ENCODE results near the gene SLC6A3.
"Not testable (repeated sequence)": the region's sequence is repeated elsewhere in the genome, so short reads cannot be mapped to it uniquely, and the experiment has no call there.

Gene SLC6A3

DNA sequence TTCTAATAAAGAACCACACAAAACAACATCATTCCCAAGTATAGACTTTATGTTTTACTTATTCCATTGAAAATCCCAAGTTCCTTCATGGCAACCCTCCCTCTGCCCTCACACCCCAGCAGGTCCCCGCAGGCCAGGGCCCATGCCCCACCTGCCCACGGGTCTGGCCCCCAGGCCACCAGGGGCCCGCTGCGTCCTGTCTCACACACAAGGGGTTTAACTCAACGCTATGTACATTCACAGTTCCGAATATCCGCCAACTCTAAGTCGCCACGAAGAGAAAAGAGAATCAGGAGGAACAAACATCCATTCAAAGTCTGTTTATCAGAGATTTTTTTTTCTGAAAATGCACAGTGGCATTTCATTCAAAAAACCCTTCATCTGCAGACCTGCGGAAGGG lies 16.2 kb upstream of the SLC6A3 start:
- peaks cover 8% of the 10 kb centered on the region; the same call in 1 of the 2 replicates for H3K36me3 ChIP-seq (ENCODE audit: insufficient read depth)

DNA sequence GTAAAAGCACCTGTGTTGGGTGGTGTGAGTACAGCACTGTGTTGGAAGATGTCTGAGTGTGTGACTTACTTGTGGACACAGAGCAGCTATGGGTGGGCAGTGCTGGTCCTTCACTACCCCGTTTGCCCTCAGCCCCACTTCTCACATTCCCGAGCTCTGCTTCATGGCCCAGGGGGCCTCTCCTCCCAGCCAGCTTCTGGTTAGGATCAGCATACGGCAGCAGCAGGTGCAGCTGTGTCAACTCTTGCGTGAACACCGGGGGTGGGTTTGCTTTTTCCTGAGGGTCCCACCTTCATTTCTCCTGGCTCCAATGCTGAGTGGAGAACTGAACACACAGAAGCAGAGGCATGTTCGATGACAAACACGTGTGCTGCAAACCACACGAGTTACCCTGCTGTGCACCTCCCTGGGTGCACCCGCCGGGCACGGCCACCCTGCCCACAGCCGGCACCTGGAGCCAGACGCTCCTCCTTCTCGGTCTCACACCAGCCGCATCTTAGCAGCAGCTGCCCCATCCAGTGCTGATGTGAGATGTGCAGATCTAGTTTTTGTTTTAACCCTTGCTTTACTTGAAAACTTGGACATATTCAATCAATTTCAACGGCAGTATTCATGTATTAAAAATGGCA lies 14.9 kb upstream of the SLC6A3 start:
- peaks cover 4% of the 10 kb centered on the region for H3K4me1 ChIP-seq (ENCODE audit: low read depth, poor library complexity, severe bottlenecking)
- H3K9ac ChIP-seq, result no peak overlapping the region
- H3K4me2 ChIP-seq, result no peak overlapping the region
- no peaks in the 10 kb centered on the region for H3K79me2 ChIP-seq (ENCODE audit: insufficient read depth, low read depth)
- peaks cover 8% of the 10 kb centered on the region; the same call in 1 of the 2 replicates for H3K36me3 ChIP-seq (ENCODE audit: insufficient read depth)
- TF ChIP-seq, protein P1, sequence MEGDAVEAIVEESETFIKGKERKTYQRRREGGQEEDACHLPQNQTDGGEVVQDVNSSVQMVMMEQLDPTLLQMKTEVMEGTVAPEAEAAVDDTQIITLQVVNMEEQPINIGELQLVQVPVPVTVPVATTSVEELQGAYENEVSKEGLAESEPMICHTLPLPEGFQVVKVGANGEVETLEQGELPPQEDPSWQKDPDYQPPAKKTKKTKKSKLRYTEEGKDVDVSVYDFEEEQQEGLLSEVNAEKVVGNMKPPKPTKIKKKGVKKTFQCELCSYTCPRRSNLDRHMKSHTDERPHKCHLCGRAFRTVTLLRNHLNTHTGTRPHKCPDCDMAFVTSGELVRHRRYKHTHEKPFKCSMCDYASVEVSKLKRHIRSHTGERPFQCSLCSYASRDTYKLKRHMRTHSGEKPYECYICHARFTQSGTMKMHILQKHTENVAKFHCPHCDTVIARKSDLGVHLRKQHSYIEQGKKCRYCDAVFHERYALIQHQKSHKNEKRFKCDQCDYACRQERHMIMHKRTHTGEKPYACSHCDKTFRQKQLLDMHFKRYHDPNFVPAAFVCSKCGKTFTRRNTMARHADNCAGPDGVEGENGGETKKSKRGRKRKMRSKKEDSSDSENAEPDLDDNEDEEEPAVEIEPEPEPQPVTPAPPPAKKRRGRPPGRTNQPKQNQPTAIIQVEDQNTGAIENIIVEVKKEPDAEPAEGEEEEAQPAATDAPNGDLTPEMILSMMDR (conservative IDR thresholded peaks at IDR 0.05; ENCODE audit: low read depth, low read length), result no peak
- no peaks in the 10 kb centered on the region for H3K27me3 ChIP-seq (ENCODE audit: insufficient read depth, low read depth)
- no peak overlapping the region for H3K4me3 ChIP-seq (IDR thresholded peaks at IDR 0.05; ENCODE audit: insufficient read depth, low read depth, low read length)
- no peaks in the 10 kb centered on the region for H4K20me1 ChIP-seq (ENCODE audit: insufficient read depth)
- no peak overlapping the region for H3K27ac ChIP-seq
- H2AFZ ChIP-seq (ENCODE audit: low read depth), result no peak overlapping the region

More for the DNA sequence above, 16.2 kb upstream of the SLC6A3 start:
- H3K79me2 ChIP-seq (ENCODE audit: insufficient read depth, low read depth), result no peaks in the 10 kb centered on the region
- no peak overlapping the region for H3K9ac ChIP-seq
- H2AFZ ChIP-seq (ENCODE audit: low read depth), result no peak overlapping the region
- H3K4me1 ChIP-seq (ENCODE audit: low read depth, poor library complexity, severe bottlenecking), result peaks cover 4% of the 10 kb centered on the region
- no peak overlapping the region for H3K27ac ChIP-seq
- H3K27me3 ChIP-seq (ENCODE audit: insufficient read depth, low read depth), result no peaks in the 10 kb centered on the region
- no peak overlapping the region for H3K4me3 ChIP-seq (IDR thresholded peaks at IDR 0.05; ENCODE audit: insufficient read depth, low read depth, low read length)
- H4K20me1 ChIP-seq (ENCODE audit: insufficient read depth), result no peaks in the 10 kb centered on the region
- TF ChIP-seq, protein P1 (conservative IDR thresholded peaks at IDR 0.05; ENCODE audit: low read depth, low read length), result no peak
- H3K4me2 ChIP-seq, result no peak overlapping the region

DNA sequence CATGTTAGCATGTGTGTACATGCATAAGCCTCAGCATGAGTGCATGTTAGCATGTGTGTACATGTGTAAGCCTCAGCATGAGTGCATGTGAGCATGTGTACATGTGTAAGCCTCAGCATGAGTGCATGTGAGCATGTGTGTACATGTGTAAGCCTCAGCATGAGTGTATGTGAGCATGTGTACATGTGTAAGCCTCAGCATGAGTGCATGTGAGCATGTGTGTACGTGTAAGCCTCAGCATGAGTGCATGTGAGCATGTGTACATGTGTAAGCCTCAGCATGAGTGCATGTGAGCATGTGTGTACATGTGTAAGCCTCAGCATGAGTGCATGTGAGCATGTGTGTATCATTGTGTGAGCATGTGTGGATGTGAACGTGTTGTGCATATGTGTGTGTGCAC lies 14.2 kb upstream of the SLC6A3 start:
- not testable (repeated sequence) for H4K20me1 ChIP-seq (ENCODE audit: insufficient read depth); H3K27me3 ChIP-seq (ENCODE audit: insufficient read depth, low read depth); H3K79me2 ChIP-seq (ENCODE audit: insufficient read depth, low read depth); H3K4me3 ChIP-seq (IDR thresholded peaks at IDR 0.05; ENCODE audit: insufficient read depth, low read depth, low read length); H2AFZ ChIP-seq (ENCODE audit: low read depth); H3K27ac ChIP-seq; H3K4me1 ChIP-seq (ENCODE audit: low read depth, poor library complexity, severe bottlenecking); H3K36me3 ChIP-seq (ENCODE audit: insufficient read depth); H3K4me2 ChIP-seq; H3K9ac ChIP-seq

DNA sequence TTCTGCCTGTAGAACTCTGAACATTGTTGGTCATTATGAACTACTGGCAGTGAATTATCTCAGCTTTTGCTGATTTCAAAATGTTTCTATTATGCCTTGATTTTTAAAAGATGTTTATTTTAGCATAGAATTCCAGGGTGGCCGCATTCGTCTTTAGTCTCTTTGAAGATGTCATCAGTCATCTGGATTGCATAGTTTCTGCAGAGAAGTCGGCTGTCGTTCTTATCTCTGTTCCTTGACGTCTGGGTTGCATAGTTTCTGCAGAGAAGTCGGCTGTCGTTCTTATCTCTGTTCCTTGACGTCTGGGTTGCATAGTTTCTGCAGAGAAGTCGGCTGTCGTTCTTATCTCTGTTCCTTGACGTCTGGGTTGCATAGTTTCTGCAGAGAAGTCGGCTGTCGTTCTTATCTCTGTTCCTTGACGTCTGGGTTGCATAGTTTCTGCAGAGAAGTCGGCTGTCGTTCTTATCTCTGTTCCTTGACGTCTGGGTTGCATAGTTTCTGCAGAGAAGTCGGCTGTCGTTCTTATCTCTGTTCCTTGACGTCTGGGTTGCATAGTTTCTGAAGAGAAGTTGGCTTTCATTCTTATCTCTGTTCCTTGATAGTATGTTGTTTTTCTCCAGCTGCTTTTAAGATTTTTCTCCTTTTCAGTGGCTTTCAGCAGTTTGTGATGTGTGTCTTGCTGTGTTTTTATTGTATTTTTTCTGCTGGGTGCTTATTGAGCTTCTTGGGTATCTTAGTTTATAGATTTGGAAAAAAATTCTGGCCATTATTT lies 11.1 kb upstream of the SLC6A3 start:
- not testable (repeated sequence) for H3K27ac ChIP-seq; H3K36me3 ChIP-seq (ENCODE audit: insufficient read depth); H3K9ac ChIP-seq; H3K79me2 ChIP-seq (ENCODE audit: insufficient read depth, low read depth); H4K20me1 ChIP-seq (ENCODE audit: insufficient read depth); H3K27me3 ChIP-seq (ENCODE audit: insufficient read depth, low read depth); H3K4me2 ChIP-seq; H3K4me3 ChIP-seq (IDR thresholded peaks at IDR 0.05; ENCODE audit: insufficient read depth, low read depth, low read length); H2AFZ ChIP-seq (ENCODE audit: low read depth); H3K4me1 ChIP-seq (ENCODE audit: low read depth, poor library complexity, severe bottlenecking)

DNA sequence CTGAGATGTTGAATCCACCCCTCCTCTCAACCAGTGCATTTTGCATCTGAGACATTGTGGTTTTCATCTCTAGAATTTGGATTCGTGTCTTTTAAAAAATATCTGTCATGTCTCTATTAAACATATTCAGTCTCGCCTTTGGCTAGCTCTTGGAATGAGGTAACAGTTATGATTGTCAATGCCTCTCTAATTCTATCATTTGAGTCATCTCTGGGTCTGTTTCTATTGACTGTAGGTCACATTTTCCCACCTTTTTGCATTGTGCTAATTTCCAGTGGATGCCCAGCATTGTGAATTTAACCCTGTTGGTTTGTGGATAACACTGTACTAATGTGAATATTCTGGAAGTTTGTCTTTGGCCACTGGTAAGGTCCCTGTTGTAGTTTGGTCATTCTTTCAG lies 8.4 kb upstream of the SLC6A3 start:
- Histone ChIP-seq H3K79me2 (ENCODE audit: insufficient read depth, low read depth) (no peaks in the 10 kb centered on the region), H3K27ac (no peak overlapping the region), H2AFZ (ENCODE audit: low read depth) (no peak overlapping the region), H4K20me1 (ENCODE audit: insufficient read depth) (no peaks in the 10 kb centered on the region), H3K27me3 (ENCODE audit: insufficient read depth, low read depth) (no peaks in the 10 kb centered on the region), H3K4me3 (IDR thresholded peaks at IDR 0.05; ENCODE audit: insufficient read depth, low read depth, low read length) (no peak overlapping the region), H3K4me2 (no peak overlapping the region), H3K4me1 (ENCODE audit: low read depth, poor library complexity, severe bottlenecking) (no peaks in the 10 kb centered on the region), H3K9ac (no peak overlapping the region), H3K36me3 (ENCODE audit: insufficient read depth) (no peaks in the 10 kb centered on the region)
- TF ChIP-seq, protein P1 (conservative IDR thresholded peaks at IDR 0.05; ENCODE audit: low read depth, low read length), result no peak
